ENCODE results near the gene PSPC1. TPM values are rescaled to one million over a fixed set of nuclear protein-coding genes. Genes with fewer than 3 reads are reported as not detected.
"Not testable (repeated sequence)": the region's sequence is repeated elsewhere in the genome, so short reads cannot be mapped to it uniquely, and the experiment has no call there.

Gene PSPC1
- total and polyA plus RNA-seq, 2 of the 13 experiments (the other 11 are each of a cell fraction or from before 2014, with no cell fraction given): 33.5 to 94.0 TPM

- H3K27me3 ChIP-seq (ENCODE audit: control insufficient read depth in 1 of 2, insufficient read depth in 2 of 2, low read length in 2 of 2); H3K27ac ChIP-seq (ENCODE audit: extremely low read length, insufficient read depth, low read length); H3K9me3 ChIP-seq (ENCODE audit: low read length); H3K36me3 ChIP-seq (replicated peaks in 1 of 2; ENCODE audit: control insufficient read depth in 1 of 2, insufficient read depth in 2 of 2, low read length in 2 of 2); H3K4me1 ChIP-seq (ENCODE audit: insufficient read depth, low read length); H3K9ac ChIP-seq (ENCODE audit: insufficient read depth, low read depth, low read length); H3K4me3 ChIP-seq (replicated peaks in 1 of 3; ENCODE audit: insufficient read depth in 1 of 3, low read depth in 2 of 3, low read length in 3 of 3); in situ Hi-C loops (cut with HindIII; ENCODE audit: extremely low pct_ligation_motif_present, low pct_unique_long_range_greater_than_20kb); DNase-seq (ENCODE audit: low spot score); intact Hi-C loops (cut with micrococcal nuclease; ENCODE audit: unreplicated experiment); H2AFZ ChIP-seq (ENCODE audit: low read length); H3K4me2 ChIP-seq (ENCODE audit: low read depth, low read length); H3K79me2 ChIP-seq (ENCODE audit: insufficient read depth, low read length); CTCF ChIA-PET (ENCODE audit: low intra/inter-chr PET ratio, low total read pairs); POLR2A ChIA-PET; BruUV-seq (replicated peaks); H4K20me1 ChIP-seq (ENCODE audit: insufficient read depth, low read length); FAIRE-seq; ATAC-seq: not testable (repeated sequence)
- 79% methylated on average over 6 of the region's 6 CpGs for WGBS (ENCODE audit: low lambda C conversion rate)
Observed at GRCh38 chr13:19704256-19704655, 78.5 kb downstream of the PSPC1 start.

- intact Hi-C loops (cut with micrococcal nuclease; ENCODE audit: unreplicated experiment); ATAC-seq; BruUV-seq (replicated peaks); H3K9me3 ChIP-seq (ENCODE audit: low read length); H3K4me1 ChIP-seq (ENCODE audit: insufficient read depth, low read length); H3K27me3 ChIP-seq (ENCODE audit: control insufficient read depth in 1 of 2, insufficient read depth in 2 of 2, low read length in 2 of 2); H3K79me2 ChIP-seq (ENCODE audit: insufficient read depth, low read length); H3K4me2 ChIP-seq (ENCODE audit: low read depth, low read length); H4K20me1 ChIP-seq (ENCODE audit: insufficient read depth, low read length); in situ Hi-C loops (cut with HindIII; ENCODE audit: extremely low pct_ligation_motif_present, low pct_unique_long_range_greater_than_20kb); H3K9ac ChIP-seq (ENCODE audit: insufficient read depth, low read depth, low read length); H3K36me3 ChIP-seq (replicated peaks in 1 of 2; ENCODE audit: control insufficient read depth in 1 of 2, insufficient read depth in 2 of 2, low read length in 2 of 2); POLR2A ChIA-PET; H2AFZ ChIP-seq (ENCODE audit: low read length); CTCF ChIA-PET (ENCODE audit: low intra/inter-chr PET ratio, low total read pairs); H3K4me3 ChIP-seq (replicated peaks in 1 of 3; ENCODE audit: insufficient read depth in 1 of 3, low read depth in 2 of 3, low read length in 3 of 3); H3K27ac ChIP-seq (ENCODE audit: extremely low read length, insufficient read depth, low read length); FAIRE-seq; DNase-seq (ENCODE audit: low spot score): not testable (repeated sequence)
Observed at GRCh38 chr13:19701619-19702018, 81.1 kb downstream of the PSPC1 start.

GRCh38 chr13:19700963-19701362, 81.8 kb downstream of the PSPC1 start:
- H4K20me1 ChIP-seq (ENCODE audit: insufficient read depth, low read length); H3K4me3 ChIP-seq (replicated peaks in 1 of 3; ENCODE audit: insufficient read depth in 1 of 3, low read depth in 2 of 3, low read length in 3 of 3); POLR2A ChIA-PET; H3K27me3 ChIP-seq (ENCODE audit: control insufficient read depth in 1 of 2, insufficient read depth in 2 of 2, low read length in 2 of 2); H3K9ac ChIP-seq (ENCODE audit: insufficient read depth, low read depth, low read length); in situ Hi-C loops (cut with HindIII; ENCODE audit: extremely low pct_ligation_motif_present, low pct_unique_long_range_greater_than_20kb); H2AFZ ChIP-seq (ENCODE audit: low read length); DNase-seq (ENCODE audit: low spot score); H3K27ac ChIP-seq (ENCODE audit: extremely low read length, insufficient read depth, low read length); ATAC-seq; H3K4me1 ChIP-seq (ENCODE audit: insufficient read depth, low read length); BruUV-seq (replicated peaks); H3K4me2 ChIP-seq (ENCODE audit: low read depth, low read length); H3K36me3 ChIP-seq (replicated peaks in 1 of 2; ENCODE audit: control insufficient read depth in 1 of 2, insufficient read depth in 2 of 2, low read length in 2 of 2); H3K9me3 ChIP-seq (ENCODE audit: low read length); H3K79me2 ChIP-seq (ENCODE audit: insufficient read depth, low read length); intact Hi-C loops (cut with micrococcal nuclease; ENCODE audit: unreplicated experiment); CTCF ChIA-PET (ENCODE audit: low intra/inter-chr PET ratio, low total read pairs): not testable (repeated sequence)
- peak; percentile 52 for FAIRE-seq
- 92% methylated on average over 3 of the region's 5 CpGs for WGBS (ENCODE audit: low lambda C conversion rate)
